Suprapubic skin (tissue), 4 donors: ENCODE data around the gene DCDC2.

Experiments
- CTCF ChIP-seq, 2 donors: fragments of 200-600 bp in 1 of 2; fragments of 450-650 bp in 1 of 2; sonication (generic) in 1 of 2; IDR thresholded peaks; one replicate each; pipeline ENCODE4 v1.5.1; 2016 to 2019; ENCODE audit warnings: antibody characterized with exemption in 2 of 2, mild to moderate bottlenecking in 1 of 2, moderate library complexity in 1 of 2
- EP300 ChIP-seq: sonication (generic); formaldehyde crosslinking; IDR thresholded peaks from one replicate; pipeline ENCODE4 v1.6.1; 2017; ENCODE audit warnings: antibody characterized with exemption
- POLR2A ChIP-seq, 2 donors: fragments of 450-650 bp; IDR thresholded peaks; one replicate each; pipeline ENCODE4 v1.6.1; 2017; ENCODE audit warnings: antibody characterized with exemption in 2 of 2, mild to moderate bottlenecking in 2 of 2, moderate library complexity in 2 of 2
- POLR2AphosphoS5 ChIP-seq, 3 donors: sonication (generic); formaldehyde crosslinking; IDR thresholded peaks; one replicate each; pipeline ENCODE4 v1.6.1; 2017; ENCODE audit warnings: antibody characterized with exemption in 3 of 3

- no peak for TF ChIP-seq CTCF (IDR thresholded peaks at IDR 0.05)
- TF ChIP-seq POLR2AphosphoS5 (IDR thresholded peaks at IDR 0.05), result no peak
- TF ChIP-seq POLR2A (IDR thresholded peaks at IDR 0.05), result no peak
- no peak for TF ChIP-seq EP300
Observed at GRCh38 chr6:24148684-24149083, 209.2 kb downstream of the DCDC2 start.
